H9 (cell line): ENCODE data around the gene DOCK2. TPM values are rescaled to one million over a fixed set of nuclear protein-coding genes. Genes with fewer than 3 reads are reported as not detected.

Source experiments
- DNase-seq: peaks from one replicate; pipeline ENCODE4 v3.0.0-alpha.2; 2017
- H2AFZ ChIP-seq: one replicate; pipeline ENCODE4 v1.6.1; 2013; ENCODE audit warnings: mild to moderate bottlenecking, low read length, control low read depth, moderate library complexity
- H2AK5ac ChIP-seq: 2 replicates; pipeline ENCODE4 v1.6.1; 2013; ENCODE audit warnings: low read length, control low read depth, mixed read lengths; ENCODE audit not compliant: insufficient read length
- H2BK120ac ChIP-seq: one replicate; pipeline ENCODE4 v1.6.1; 2013; ENCODE audit warnings: low read depth, mild to moderate bottlenecking, low read length, control low read depth, inconsistent platforms; ENCODE audit not compliant: poor library complexity, severe bottlenecking
- H2BK12ac ChIP-seq: 2 replicates; pipeline ENCODE4 v1.6.1; 2013; ENCODE audit warnings: low read length, control low read depth, mixed read lengths, low read depth; ENCODE audit not compliant: insufficient read length
- H2BK15ac ChIP-seq: 2 replicates; pipeline ENCODE4 v1.6.1; 2013; ENCODE audit warnings: low read depth, low read length, control low read depth
- H2BK20ac ChIP-seq: one replicate; pipeline ENCODE4 v1.6.1; 2013; ENCODE audit warnings: low read depth, mild to moderate bottlenecking, low read length, control low read depth, inconsistent platforms; ENCODE audit not compliant: poor library complexity, severe bottlenecking
- H2BK5ac ChIP-seq: 2 replicates; pipeline ENCODE4 v1.6.1; 2013; ENCODE audit warnings: low read length, control low read depth, mixed read lengths; ENCODE audit not compliant: insufficient read length
- H3K14ac ChIP-seq: 2 replicates; pipeline ENCODE4 v1.6.1; 2013; ENCODE audit warnings: low read length, control low read depth; ENCODE audit not compliant: insufficient read depth
- H3K18ac ChIP-seq: 2 replicates; pipeline ENCODE4 v1.6.1; 2013; ENCODE audit warnings: low read depth, mild to moderate bottlenecking, mixed read lengths, low read length, control low read depth; ENCODE audit not compliant: insufficient read length
- H3K23ac ChIP-seq: 2 replicates; pipeline ENCODE4 v1.6.1; 2013; ENCODE audit warnings: low read length, control low read depth, mixed read lengths, low read depth; ENCODE audit not compliant: insufficient read length
- H3K23me2 ChIP-seq: 2 replicates; pipeline ENCODE4 v1.6.1; 2013; ENCODE audit warnings: low read depth, mild to moderate bottlenecking, mixed read lengths, low read length, control low read depth; ENCODE audit not compliant: insufficient read length, poor library complexity, severe bottlenecking
- H3K27ac ChIP-seq: 2 replicates; pipeline ENCODE4 v1.5.1; 2013; ENCODE audit warnings: low read length, control low read depth, mixed read lengths, low read depth; ENCODE audit not compliant: insufficient read length
- H3K27me3 ChIP-seq: 2 replicates; pipeline ENCODE4 v1.6.1; 2013; ENCODE audit warnings: low read length, control low read depth, inconsistent platforms; ENCODE audit not compliant: insufficient read depth
- H3K4ac ChIP-seq: 2 replicates; pipeline ENCODE4 v1.6.1; 2013; ENCODE audit warnings: low read depth, mild to moderate bottlenecking, control low read depth, inconsistent platforms, low read length, moderate library complexity
- H3K4me1 ChIP-seq: 2 replicates; pipeline ENCODE4 v1.6.1; 2013; ENCODE audit warnings: low read length, control low read depth, inconsistent platforms; ENCODE audit not compliant: insufficient read depth
- H3K4me2 ChIP-seq: 2 replicates; pipeline ENCODE4 v1.6.1; 2013; ENCODE audit warnings: low read length, control low read depth, mixed read lengths; ENCODE audit not compliant: insufficient read length, insufficient read depth
- H3K56ac ChIP-seq: 2 replicates; pipeline ENCODE4 v1.6.1; 2013; ENCODE audit warnings: low read depth, mild to moderate bottlenecking, mixed read lengths, low read length, control low read depth; ENCODE audit not compliant: insufficient read length
- H3K79me1 ChIP-seq: 2 replicates; pipeline ENCODE4 v1.6.1; 2013; ENCODE audit warnings: low read depth, mild to moderate bottlenecking, moderate library complexity, low read length, control low read depth, inconsistent platforms; ENCODE audit not compliant: insufficient read depth, poor library complexity, severe bottlenecking
- H3K79me2 ChIP-seq: 2 replicates; pipeline ENCODE4 v1.6.1; 2013; ENCODE audit warnings: low read length, control low read depth, inconsistent platforms; ENCODE audit not compliant: insufficient read depth
- H3K9ac ChIP-seq: 2 replicates; pipeline ENCODE4 v1.6.1; 2013; ENCODE audit warnings: low read length, control low read depth, mixed read lengths; ENCODE audit not compliant: insufficient read length; ENCODE audit errors: extremely low read depth
- H3K9me3 ChIP-seq: one replicate; pipeline ENCODE4 v1.6.1; 2013; ENCODE audit warnings: low read depth, low read length, inconsistent platforms; ENCODE audit not compliant: control insufficient read depth
- H3T11ph ChIP-seq: one replicate; pipeline ENCODE4 v1.6.1; 2013; ENCODE audit warnings: mild to moderate bottlenecking, low read length, control low read depth, inconsistent platforms
- H4K20me1 ChIP-seq: one replicate; pipeline ENCODE4 v1.6.1; 2013; ENCODE audit not compliant: control insufficient read depth, insufficient read length, insufficient read depth
- H4K5ac ChIP-seq: 2 replicates; pipeline ENCODE4 v1.6.1; 2013; ENCODE audit warnings: low read depth, mild to moderate bottlenecking, mixed read lengths, low read length, control low read depth; ENCODE audit not compliant: insufficient read length
- H4K8ac ChIP-seq: replicated peaks from 2 replicates; pipeline ENCODE4 v1.6.1; 2013; ENCODE audit warnings: low read length, control low read depth, mixed read lengths, low read depth; ENCODE audit not compliant: insufficient read length
- H4K91ac ChIP-seq: 2 replicates; pipeline ENCODE4 v1.6.1; 2013; ENCODE audit warnings: low read depth, mild to moderate bottlenecking, moderate library complexity, mixed read lengths, low read length, control low read depth; ENCODE audit not compliant: insufficient read length
- H3K27ac Mint-ChIP-seq, 3 experiments: 2 replicates in 2 of 3; 3 replicates in 1 of 3; pipeline ENCODE4 v1.8.0; 2020 to 2021; ENCODE audit warnings: mixed read lengths in 3 of 3, mild to moderate bottlenecking in 1 of 3, moderate library complexity in 1 of 3
- H3K27me3 Mint-ChIP-seq: 2 replicates; pipeline ENCODE4 v1.8.0; 2021; ENCODE audit warnings: low read depth, mild to moderate bottlenecking, moderate library complexity, mixed read lengths
- H3K36me3 Mint-ChIP-seq, 3 experiments: 2 replicates in 2 of 3; 3 replicates in 1 of 3; pipeline ENCODE4 v1.8.0; 2020 to 2021; ENCODE audit warnings: low read depth in 3 of 3, mixed read lengths in 3 of 3; ENCODE audit not compliant: insufficient read depth in 1 of 3
- H3K4me1 Mint-ChIP-seq, 2 experiments: 2 replicates each; pipeline ENCODE4 v1.8.0; 2020; ENCODE audit warnings: mixed read lengths in 2 of 2
- H3K4me3 Mint-ChIP-seq, 2 experiments: 2 replicates in 1 of 2; 3 replicates in 1 of 2; pipeline ENCODE4 v1.8.0; 2020 to 2021; ENCODE audit warnings: mild to moderate bottlenecking in 2 of 2, mixed read lengths in 2 of 2, moderate library complexity in 1 of 2
- H3K9me3 Mint-ChIP-seq, 2 experiments: 2 replicates in 1 of 2; 3 replicates in 1 of 2; pipeline ENCODE4 v1.8.0; 2020; ENCODE audit warnings: mild to moderate bottlenecking in 2 of 2, mixed read lengths in 2 of 2, moderate library complexity in 1 of 2
- WGBS: extraction: QIAGEN DNeasy Blood & Tissue Kit; methylation state at CpG from one replicate; pipeline ENCODE4 v1.1.7; 2013; ENCODE audit warnings: missing lambda C conversion rate, low lambda C conversion rate, mixed read lengths; ENCODE audit not compliant: insufficient read length; ENCODE audit errors: extremely low coverage; 5-methylcytosine and 5-hydroxymethylcytosine counted together
- total RNA-seq: library from RNA; stranded (reverse); gene quantifications from 2 replicates; pipeline ENCODE4 v1.2.1, GENCODE V29; 2021
- TF ChIP-seq, protein P1 (sequence below): fragments of 200-600 bp; sonication (generic); conservative IDR thresholded peaks from 3 replicates; pipeline ENCODE4 v1.8.0; 2021; ENCODE audit warnings: antibody characterized with exemption, mild to moderate bottlenecking

The DOCK2 gene
- total RNA-seq, 1 experiment from 2014 or later, result 7.8 TPM

DNA sequence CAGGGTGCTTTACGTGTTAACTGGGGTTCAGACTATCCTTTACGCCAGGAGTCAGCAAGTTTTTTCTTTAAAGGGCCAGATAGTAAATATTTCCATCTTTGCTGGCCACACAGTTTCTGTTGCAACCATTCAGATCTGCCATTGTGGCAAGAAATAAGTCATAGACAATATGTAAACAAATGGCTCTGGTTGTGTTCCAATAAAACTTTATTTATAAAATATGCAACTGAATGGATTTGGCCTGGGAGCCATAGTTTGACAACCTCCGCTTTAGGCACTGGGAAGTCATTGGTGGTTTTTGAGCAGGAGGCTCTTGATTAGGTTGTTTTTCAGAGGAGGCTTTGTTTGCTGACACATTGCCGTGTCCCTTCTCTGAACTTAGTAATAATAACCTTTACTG, 252.5 kb downstream of the DOCK2 start:
- Histone ChIP-seq H4K91ac (no peak overlapping the region), H3T11ph (no peak overlapping the region), H3K23me2 (no peaks in the 10 kb centered on the region), H3K14ac (no peak overlapping the region), H3K4me2 (no peak overlapping the region), H3K9me3 (no peaks in the 10 kb centered on the region), H3K4me1 (no peaks in the 10 kb centered on the region), H2BK12ac (no peak overlapping the region), H4K20me1 (no peaks in the 10 kb centered on the region), H3K79me1 (no peaks in the 10 kb centered on the region), H4K8ac (no peak overlapping the region), H3K27me3 (no peaks in the 10 kb centered on the region), H4K5ac (no peak overlapping the region), H2BK15ac (no peak overlapping the region), H3K23ac (no peak overlapping the region), H3K4ac (no peak overlapping the region), H2AK5ac (no peak overlapping the region), H2BK5ac (no peak overlapping the region), H3K18ac (no peak overlapping the region), H2BK20ac (no peak overlapping the region), H2AFZ (no peak overlapping the region), H3K27ac (no peak overlapping the region), H2BK120ac (no peak overlapping the region), H3K56ac (no peak overlapping the region), H3K9ac (no peak overlapping the region), H3K79me2 (no peaks in the 10 kb centered on the region)
- H3K4me3 Mint-ChIP-seq, result no peak overlapping the region
- no peaks in the 10 kb centered on the region; a peak in 1 of 5 replicates for H3K9me3 Mint-ChIP-seq
- TF ChIP-seq, protein P1, sequence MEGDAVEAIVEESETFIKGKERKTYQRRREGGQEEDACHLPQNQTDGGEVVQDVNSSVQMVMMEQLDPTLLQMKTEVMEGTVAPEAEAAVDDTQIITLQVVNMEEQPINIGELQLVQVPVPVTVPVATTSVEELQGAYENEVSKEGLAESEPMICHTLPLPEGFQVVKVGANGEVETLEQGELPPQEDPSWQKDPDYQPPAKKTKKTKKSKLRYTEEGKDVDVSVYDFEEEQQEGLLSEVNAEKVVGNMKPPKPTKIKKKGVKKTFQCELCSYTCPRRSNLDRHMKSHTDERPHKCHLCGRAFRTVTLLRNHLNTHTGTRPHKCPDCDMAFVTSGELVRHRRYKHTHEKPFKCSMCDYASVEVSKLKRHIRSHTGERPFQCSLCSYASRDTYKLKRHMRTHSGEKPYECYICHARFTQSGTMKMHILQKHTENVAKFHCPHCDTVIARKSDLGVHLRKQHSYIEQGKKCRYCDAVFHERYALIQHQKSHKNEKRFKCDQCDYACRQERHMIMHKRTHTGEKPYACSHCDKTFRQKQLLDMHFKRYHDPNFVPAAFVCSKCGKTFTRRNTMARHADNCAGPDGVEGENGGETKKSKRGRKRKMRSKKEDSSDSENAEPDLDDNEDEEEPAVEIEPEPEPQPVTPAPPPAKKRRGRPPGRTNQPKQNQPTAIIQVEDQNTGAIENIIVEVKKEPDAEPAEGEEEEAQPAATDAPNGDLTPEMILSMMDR, result no peak
- no peak overlapping the region for H3K27ac Mint-ChIP-seq
- H3K4me1 Mint-ChIP-seq, result no peaks in the 10 kb centered on the region
- H3K27me3 Mint-ChIP-seq, result peaks cover 4% of the 10 kb centered on the region; the same call in 1 of the 2 replicates
- no CpG with 5 or more reads among the region's 4 CpGs for WGBS
- no peaks in the 10 kb centered on the region for H3K36me3 Mint-ChIP-seq
- DNase-seq, result no peak
